Endothelial cell of umbilical vein (primary cell): ENCODE measurements around the gene STPG3.

Source experiments
- CTCF ChIP-seq, 2 donors: IDR thresholded peaks; 1 replicate in 1 of 2; 2 replicates in 1 of 2; pipeline ENCODE4 v1.5.1; 2011; ENCODE audit warnings: low read length in 2 of 2, mild to moderate bottlenecking in 2 of 2, moderate library complexity in 2 of 2, control low read depth in 1 of 2, inconsistent platforms in 1 of 2, low read depth in 1 of 2; ENCODE audit not compliant: insufficient read depth in 1 of 2; ENCODE audit errors: extremely low read depth in 1 of 2
- EZH2 ChIP-seq: IDR thresholded peaks from 2 replicates; pipeline ENCODE4 v1.6.1; 2012; ENCODE audit warnings: borderline replicate concordance, low read depth, mild to moderate bottlenecking, moderate library complexity, low read length, inconsistent platforms; ENCODE audit not compliant: severe bottlenecking
- FOS ChIP-seq: IDR thresholded peaks from 2 replicates; pipeline ENCODE4 v1.6.1; 2011; ENCODE audit warnings: mild to moderate bottlenecking, low read length, moderate library complexity, borderline replicate concordance; ENCODE audit not compliant: insufficient read depth
- JUN ChIP-seq: IDR thresholded peaks from 2 replicates; pipeline ENCODE4 v1.6.1; 2011; ENCODE audit warnings: borderline replicate concordance, low read depth; ENCODE audit not compliant: insufficient read length, insufficient read depth
- MAX ChIP-seq: IDR thresholded peaks from 2 replicates; pipeline ENCODE4 v1.6.1; 2011; ENCODE audit not compliant: insufficient read depth, insufficient read length
- MYC ChIP-seq: IDR thresholded peaks from one replicate; pipeline ENCODE4 v1.6.1; 2011; ENCODE audit warnings: mild to moderate bottlenecking, low read depth, low read length
- POLR2A ChIP-seq: IDR thresholded peaks from 2 replicates; pipeline ENCODE4 v1.6.1; 2012; ENCODE audit warnings: low read depth, mild to moderate bottlenecking, control low read depth, low read length
- POLR2AphosphoS5 ChIP-seq: IDR thresholded peaks from 2 replicates; pipeline ENCODE4 v1.6.1; 2012; ENCODE audit warnings: low read depth, mild to moderate bottlenecking, control low read depth, low read length, moderate library complexity; ENCODE audit not compliant: insufficient read depth

GRCh38 chr9:137272241-137273094, 21.4 kb downstream of the STPG3 start:
- no peak for TF ChIP-seq POLR2AphosphoS5
- no peak for TF ChIP-seq POLR2A
- TF ChIP-seq CTCF (IDR thresholded peaks at IDR 0.05; ENCODE audit: extremely low read depth in 1 of 2, insufficient read depth in 1 of 2, low read depth in 1 of 2, low read length in 2 of 2), result no peak
- no peak for TF ChIP-seq EZH2
- TF ChIP-seq JUN, result no peak
- no peak for TF ChIP-seq MAX
- TF ChIP-seq MYC, result no peak
- no peak for TF ChIP-seq FOS
